ENCODE results near the gene FGF22. TPM values are rescaled to one million over a fixed set of nuclear protein-coding genes. Genes with fewer than 3 reads are reported as not detected.

Gene FGF22
- total and polyA plus RNA-seq, 4 donors, result 0.10 to 0.85 (median 0.34) TPM

DNA sequence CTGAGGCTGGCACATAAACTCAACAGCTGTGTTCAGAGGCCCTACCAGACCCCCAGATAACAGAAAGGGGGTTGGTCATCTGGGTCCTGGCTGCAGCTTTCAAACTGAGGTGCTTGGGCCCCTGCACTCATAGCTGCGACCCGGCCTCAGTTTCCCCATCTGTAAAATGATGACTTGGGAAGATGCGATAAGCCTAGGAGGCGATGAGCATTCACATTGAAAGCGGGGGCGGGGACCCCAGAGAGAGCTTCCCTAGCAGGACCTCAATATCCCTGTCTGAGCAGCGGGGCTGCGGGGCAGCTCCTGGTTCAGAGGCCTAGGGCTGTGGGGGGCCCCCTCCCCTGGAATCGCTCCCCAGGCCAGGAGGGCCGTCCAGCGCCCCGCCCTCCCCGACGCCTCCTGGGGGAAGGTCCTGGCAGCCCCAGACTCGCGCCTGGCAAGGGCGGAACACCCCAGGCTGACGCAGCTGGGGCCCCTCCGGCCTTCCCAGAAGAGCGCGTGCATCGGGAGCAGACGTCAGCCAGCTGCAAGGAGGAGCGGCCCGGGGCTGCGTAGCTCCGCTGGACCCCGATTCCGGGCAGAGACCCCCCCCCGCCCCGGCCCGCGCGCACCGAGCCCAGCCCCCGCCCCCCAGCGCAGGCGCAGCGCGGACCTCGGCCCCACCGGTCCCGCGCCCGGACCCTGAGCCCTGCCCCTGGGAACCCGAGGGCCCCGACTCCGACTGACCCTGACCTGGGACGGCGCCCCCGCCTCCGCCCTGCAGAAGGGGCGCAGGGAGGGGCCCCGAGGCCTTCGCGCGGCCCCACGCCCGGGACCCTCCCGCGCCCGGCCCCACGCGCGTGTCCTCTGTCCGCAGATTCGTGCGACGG is 40.0 kb downstream of the FGF22 start:
- DNase-seq (peak; percentile 83 to 88 (median 85)), ATAC-seq (ENCODE audit: insufficient read depth, low FRiP score) (no peak)
- TF ChIP-seq, protein P1, sequence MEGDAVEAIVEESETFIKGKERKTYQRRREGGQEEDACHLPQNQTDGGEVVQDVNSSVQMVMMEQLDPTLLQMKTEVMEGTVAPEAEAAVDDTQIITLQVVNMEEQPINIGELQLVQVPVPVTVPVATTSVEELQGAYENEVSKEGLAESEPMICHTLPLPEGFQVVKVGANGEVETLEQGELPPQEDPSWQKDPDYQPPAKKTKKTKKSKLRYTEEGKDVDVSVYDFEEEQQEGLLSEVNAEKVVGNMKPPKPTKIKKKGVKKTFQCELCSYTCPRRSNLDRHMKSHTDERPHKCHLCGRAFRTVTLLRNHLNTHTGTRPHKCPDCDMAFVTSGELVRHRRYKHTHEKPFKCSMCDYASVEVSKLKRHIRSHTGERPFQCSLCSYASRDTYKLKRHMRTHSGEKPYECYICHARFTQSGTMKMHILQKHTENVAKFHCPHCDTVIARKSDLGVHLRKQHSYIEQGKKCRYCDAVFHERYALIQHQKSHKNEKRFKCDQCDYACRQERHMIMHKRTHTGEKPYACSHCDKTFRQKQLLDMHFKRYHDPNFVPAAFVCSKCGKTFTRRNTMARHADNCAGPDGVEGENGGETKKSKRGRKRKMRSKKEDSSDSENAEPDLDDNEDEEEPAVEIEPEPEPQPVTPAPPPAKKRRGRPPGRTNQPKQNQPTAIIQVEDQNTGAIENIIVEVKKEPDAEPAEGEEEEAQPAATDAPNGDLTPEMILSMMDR (IDR thresholded peaks at IDR 0.05; ENCODE audit: control extremely low read depth, extremely low read depth), result no peak
- H3K4me1 ChIP-seq (ENCODE audit: control insufficient read depth in 5 of 5, insufficient read depth in 5 of 5, low read length in 5 of 5), result peaks cover 0 to 27% (median 12%) of the 10 kb centered on the region in 5 donors
- no peak overlapping the region for H3K9ac ChIP-seq (ENCODE audit: insufficient read depth in 1 of 2, low read length in 2 of 2)
- H3K27ac ChIP-seq (ENCODE audit: low read depth in 1 of 2, low read length in 1 of 2), result peak overlapping the region; percentile 92 to 98
- 5% methylated on average over 61 to 69 of the region's 69 CpGs for WGBS, 2 donors
- H3K4me3 ChIP-seq, result peak overlapping the region; percentile 66
- H3K36me3 ChIP-seq (ENCODE audit: control insufficient read depth in 4 of 4, insufficient read depth in 4 of 4, low read length in 4 of 4), result peaks cover 0 to 2% (median 0%) of the 10 kb centered on the region in 4 donors
- peaks cover 0 to 10% (median 3%) of the 10 kb centered on the region in 3 donors for H3K27me3 ChIP-seq (ENCODE audit: control insufficient read depth in 3 of 3, insufficient read depth in 3 of 3, low read length in 2 of 3)
- no peaks in the 10 kb centered on the region for H3K9me3 ChIP-seq (ENCODE audit: control insufficient read depth in 4 of 4, insufficient read depth in 3 of 4, low read length in 3 of 4)

DNA sequence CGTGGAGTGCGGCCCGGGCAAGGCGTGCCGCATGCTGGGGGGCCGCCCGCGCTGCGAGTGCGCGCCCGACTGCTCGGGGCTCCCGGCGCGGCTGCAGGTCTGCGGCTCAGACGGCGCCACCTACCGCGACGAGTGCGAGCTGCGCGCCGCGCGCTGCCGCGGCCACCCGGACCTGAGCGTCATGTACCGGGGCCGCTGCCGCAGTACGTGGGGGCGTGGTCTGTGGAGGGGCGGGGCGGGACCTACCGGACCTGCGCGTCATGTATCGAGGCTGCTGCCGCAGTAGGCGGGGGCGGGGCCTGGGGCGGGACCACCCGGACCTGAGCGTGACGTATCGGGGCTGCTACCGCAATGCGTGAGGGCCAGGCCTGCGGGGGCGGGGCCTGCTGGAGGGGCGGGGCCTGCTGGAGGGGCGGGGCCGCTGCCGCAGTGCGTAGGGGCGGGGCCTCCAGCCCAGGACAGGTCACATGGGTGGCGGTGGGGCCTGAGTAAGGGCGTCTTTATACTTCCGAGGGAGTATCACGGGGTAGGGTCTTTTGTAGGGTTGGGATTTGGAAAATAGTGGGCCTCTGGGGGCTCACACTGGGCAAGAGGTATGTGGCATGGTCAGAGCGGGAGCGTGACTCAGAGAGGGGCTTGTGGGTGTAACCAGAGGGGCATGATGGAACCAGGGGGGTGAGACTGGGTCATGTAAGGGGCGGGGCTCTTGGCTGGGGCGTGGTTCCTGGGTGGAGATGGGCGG is 40.8 kb downstream of the FGF22 start:
- peaks cover 0 to 2% (median 0%) of the 10 kb centered on the region in 4 donors for H3K36me3 ChIP-seq (ENCODE audit: control insufficient read depth in 4 of 4, insufficient read depth in 4 of 4, low read length in 4 of 4)
- H3K9ac ChIP-seq (ENCODE audit: insufficient read depth in 1 of 2, low read length in 2 of 2), result no peak overlapping the region
- H3K27me3 ChIP-seq (ENCODE audit: control insufficient read depth in 3 of 3, insufficient read depth in 3 of 3, low read length in 2 of 3), result peaks cover 0 to 8% (median 3%) of the 10 kb centered on the region in 3 donors
- peaks cover 0 to 24% (median 11%) of the 10 kb centered on the region in 5 donors for H3K4me1 ChIP-seq (ENCODE audit: control insufficient read depth in 5 of 5, insufficient read depth in 5 of 5, low read length in 5 of 5)
- TF ChIP-seq, protein P1 (IDR thresholded peaks at IDR 0.05; ENCODE audit: control extremely low read depth, extremely low read depth), result peak; percentile 57
- 0 to 1% methylated on average over 52 to 70 of the region's 70 CpGs for WGBS, 2 donors
- peak overlapping the region; percentile 92 to 98 for H3K27ac ChIP-seq (ENCODE audit: low read depth in 1 of 2, low read length in 1 of 2)
- no peaks in the 10 kb centered on the region for H3K9me3 ChIP-seq (ENCODE audit: control insufficient read depth in 4 of 4, insufficient read depth in 3 of 4, low read length in 3 of 4)
- H3K4me3 ChIP-seq, result peak overlapping the region; percentile 66
- ATAC-seq (ENCODE audit: insufficient read depth, low FRiP score) (peak; percentile 88), DNase-seq (peak; percentile 98 to 100 (median 98))

DNA sequence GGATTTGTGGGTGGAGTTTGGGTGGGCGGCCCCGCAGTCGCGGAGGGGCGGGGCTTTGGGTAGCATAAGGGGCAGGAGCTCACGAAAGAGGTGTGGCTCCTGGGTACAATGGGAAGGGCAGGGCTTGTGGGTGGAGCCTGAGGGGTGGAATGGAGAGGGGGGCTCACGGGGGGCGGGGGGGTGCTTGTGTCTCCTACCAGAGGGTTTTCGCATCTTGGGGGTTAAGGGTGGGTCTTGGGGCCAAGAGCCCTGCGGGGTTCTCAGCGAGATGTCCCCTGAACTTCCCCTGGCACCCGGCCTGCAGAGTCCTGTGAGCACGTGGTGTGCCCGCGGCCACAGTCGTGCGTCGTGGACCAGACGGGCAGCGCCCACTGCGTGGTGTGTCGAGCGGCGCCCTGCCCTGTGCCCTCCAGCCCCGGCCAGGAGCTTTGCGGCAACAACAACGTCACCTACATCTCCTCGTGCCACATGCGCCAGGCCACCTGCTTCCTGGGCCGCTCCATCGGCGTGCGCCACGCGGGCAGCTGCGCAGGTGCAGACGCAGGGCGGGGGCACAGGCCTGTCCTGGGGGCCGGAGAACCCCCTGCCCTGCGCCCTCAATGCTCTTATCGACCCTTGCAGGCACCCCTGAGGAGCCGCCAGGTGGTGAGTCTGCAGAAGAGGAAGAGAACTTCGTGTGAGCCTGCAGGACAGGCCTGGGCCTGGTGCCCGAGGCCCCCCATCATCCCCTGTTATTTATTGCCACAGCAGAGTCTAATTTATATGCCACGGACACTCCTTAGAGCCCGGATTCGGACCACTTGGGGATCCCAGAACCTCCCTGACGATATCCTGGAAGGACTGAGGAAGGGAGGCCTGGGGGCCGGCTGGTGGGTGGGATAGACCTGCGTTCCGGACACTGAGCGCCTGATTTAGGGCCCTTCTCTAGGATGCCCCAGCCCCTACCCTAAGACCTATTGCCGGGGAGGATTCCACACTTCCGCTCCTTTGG is 41.6 kb downstream of the FGF22 start:
- 37 to 54% methylated on average over 51 to 54 of the region's 54 CpGs for WGBS, 2 donors
- Histone ChIP-seq H3K36me3 (ENCODE audit: control insufficient read depth in 4 of 4, insufficient read depth in 4 of 4, low read length in 4 of 4) (peaks cover 0 to 2% (median 0%) of the 10 kb centered on the region in 4 donors), H3K9me3 (ENCODE audit: control insufficient read depth in 4 of 4, insufficient read depth in 3 of 4, low read length in 3 of 4) (no peaks in the 10 kb centered on the region), H3K4me3 (no peak overlapping the region), H3K27me3 (ENCODE audit: control insufficient read depth in 3 of 3, insufficient read depth in 3 of 3, low read length in 2 of 3) (peaks cover 0 to 4% (median 3%) of the 10 kb centered on the region in 3 donors), H3K9ac (ENCODE audit: insufficient read depth in 1 of 2, low read length in 2 of 2) (no peak overlapping the region), H3K4me1 (ENCODE audit: control insufficient read depth in 5 of 5, insufficient read depth in 5 of 5, low read length in 5 of 5) (peaks cover 0 to 19% (median 6%) of the 10 kb centered on the region in 5 donors), H3K27ac (ENCODE audit: low read depth in 1 of 2, low read length in 1 of 2) (peak overlapping the region in 1 of 2 donors; percentile 26)
- ATAC-seq (ENCODE audit: insufficient read depth, low FRiP score) (no peak), DNase-seq (peak in 1 of 3 donors; percentile 83)
- TF ChIP-seq, protein P1 (IDR thresholded peaks at IDR 0.05; ENCODE audit: control extremely low read depth, extremely low read depth), result no peak

All from lung (tissue), 12 donors.